MG63 (cell line): ENCODE results near the gene NPB. TPM values are rescaled to one million over a fixed set of nuclear protein-coding genes. Genes with fewer than 3 reads are reported as not detected.

Source experiments
- DNase-seq: peaks from one replicate; pipeline ENCODE4 v3.0.0-alpha.2; 2020
- H3K27me3 ChIP-seq: fragments of 250-450 bp; sonication (Bioruptor Pico); 2 replicates; pipeline ENCODE4 v1.5.1; 2020; ENCODE audit warnings: mild to moderate bottlenecking, moderate library complexity
- H3K36me3 ChIP-seq: fragments of 250-450 bp; sonication (Bioruptor Pico); 2 replicates; pipeline ENCODE4 v1.5.1; 2020; ENCODE audit warnings: mild to moderate bottlenecking, moderate library complexity
- H3K4me3 ChIP-seq: fragments of 250-450 bp; sonication (Bioruptor Pico); 2 replicates; pipeline ENCODE4 v1.5.1; 2020; ENCODE audit warnings: mild to moderate bottlenecking, moderate library complexity
- H3K9me3 ChIP-seq: fragments of 250-450 bp; sonication (Bioruptor Pico); 2 replicates; pipeline ENCODE4 v1.5.1; 2020; ENCODE audit warnings: mild to moderate bottlenecking, moderate library complexity
- total RNA-seq: library from RNA; depleted of rRNA; stranded (reverse); fragments of >200 nt; shearing (Covaris generic); gene quantifications from 2 replicates; pipeline ENCODE4 v1.2.3, GENCODE V29; 2014; ENCODE audit warnings: low replicate concordance

Gene NPB
- total RNA-seq, 1 experiment from 2014 or later, result 2.5 TPM

- H3K9me3 ChIP-seq, result no peaks in the 10 kb centered on the region
- H3K4me3 ChIP-seq, result no peak overlapping the region
- H3K27me3 ChIP-seq, result no peaks in the 10 kb centered on the region
- DNase-seq, result peak; percentile 68
- peaks cover 75% of the 10 kb centered on the region for H3K36me3 ChIP-seq
Observed at GRCh38 chr17:81867170-81867990, 34.7 kb upstream of the NPB start.

GRCh38 chr17:81867991-81868673, 33.9 kb upstream of the NPB start:
- peaks cover 72% of the 10 kb centered on the region for H3K36me3 ChIP-seq
- no peaks in the 10 kb centered on the region for H3K27me3 ChIP-seq
- H3K9me3 ChIP-seq, result no peaks in the 10 kb centered on the region
- no peak overlapping the region for H3K4me3 ChIP-seq
- DNase-seq, result peak; percentile 44

GRCh38 chr17:81868674-81869220, 33.3 kb upstream of the NPB start:
- Histone ChIP-seq H3K36me3 (peaks cover 69% of the 10 kb centered on the region), H3K27me3 (no peaks in the 10 kb centered on the region)

GRCh38 chr17:81869221-81870130, 32.6 kb upstream of the NPB start:
- peak overlapping the region; percentile 89 for H3K4me3 ChIP-seq
- no peaks in the 10 kb centered on the region for H3K9me3 ChIP-seq
- no peaks in the 10 kb centered on the region for H3K27me3 ChIP-seq
- no peak for DNase-seq
- H3K36me3 ChIP-seq, result peaks cover 62% of the 10 kb centered on the region

More at GRCh38 chr17:81868674-81869220, 33.3 kb upstream of the NPB start:
- DNase-seq, result peak; percentile 79
- Histone ChIP-seq H3K4me3 (no peak overlapping the region), H3K9me3 (no peaks in the 10 kb centered on the region)

- peak; percentile 70 for DNase-seq
- Histone ChIP-seq H3K27me3 (no peaks in the 10 kb centered on the region), H3K36me3 (peaks cover 53% of the 10 kb centered on the region), H3K4me3 (peak overlapping the region; percentile 89), H3K9me3 (no peaks in the 10 kb centered on the region)
Observed at GRCh38 chr17:81870131-81870980, 31.7 kb upstream of the NPB start.

DNA sequence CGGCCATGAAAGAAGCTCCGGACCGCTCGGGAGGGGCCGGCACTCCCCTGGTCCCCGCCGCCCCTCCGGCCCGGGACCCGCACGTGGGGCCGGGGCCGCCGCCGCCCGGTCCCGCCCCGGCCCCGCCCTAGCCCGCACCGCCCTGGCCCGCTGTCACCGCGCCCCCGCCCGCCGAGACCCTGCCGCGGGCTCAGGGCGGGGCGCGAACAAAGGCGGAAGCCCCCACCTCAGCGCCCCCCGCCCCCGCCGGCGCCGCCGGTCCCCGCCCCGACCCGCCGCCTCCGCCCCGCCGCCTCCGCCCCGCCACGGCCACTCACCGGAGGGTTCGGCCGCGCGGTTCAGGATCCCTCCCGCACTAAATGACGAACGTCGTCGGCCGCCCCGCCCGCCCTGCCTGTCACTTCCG, 31.1 kb upstream of the NPB start, which contains the start of gene ARHGDIA:
Gene ARHGDIA (minus strand): TSS at position 357 of the 406 bp plus-strand sequence. CDS start 1,407 bp downstream, outside the sequence.
- H3K36me3 ChIP-seq, result peaks cover 47% of the 10 kb centered on the region
- H3K9me3 ChIP-seq, result no peaks in the 10 kb centered on the region
- H3K4me3 ChIP-seq, result peak within 1 kb of the TSS; percentile 89
- peak; percentile 96 for DNase-seq
- no peaks in the 10 kb centered on the region for H3K27me3 ChIP-seq

DNA sequence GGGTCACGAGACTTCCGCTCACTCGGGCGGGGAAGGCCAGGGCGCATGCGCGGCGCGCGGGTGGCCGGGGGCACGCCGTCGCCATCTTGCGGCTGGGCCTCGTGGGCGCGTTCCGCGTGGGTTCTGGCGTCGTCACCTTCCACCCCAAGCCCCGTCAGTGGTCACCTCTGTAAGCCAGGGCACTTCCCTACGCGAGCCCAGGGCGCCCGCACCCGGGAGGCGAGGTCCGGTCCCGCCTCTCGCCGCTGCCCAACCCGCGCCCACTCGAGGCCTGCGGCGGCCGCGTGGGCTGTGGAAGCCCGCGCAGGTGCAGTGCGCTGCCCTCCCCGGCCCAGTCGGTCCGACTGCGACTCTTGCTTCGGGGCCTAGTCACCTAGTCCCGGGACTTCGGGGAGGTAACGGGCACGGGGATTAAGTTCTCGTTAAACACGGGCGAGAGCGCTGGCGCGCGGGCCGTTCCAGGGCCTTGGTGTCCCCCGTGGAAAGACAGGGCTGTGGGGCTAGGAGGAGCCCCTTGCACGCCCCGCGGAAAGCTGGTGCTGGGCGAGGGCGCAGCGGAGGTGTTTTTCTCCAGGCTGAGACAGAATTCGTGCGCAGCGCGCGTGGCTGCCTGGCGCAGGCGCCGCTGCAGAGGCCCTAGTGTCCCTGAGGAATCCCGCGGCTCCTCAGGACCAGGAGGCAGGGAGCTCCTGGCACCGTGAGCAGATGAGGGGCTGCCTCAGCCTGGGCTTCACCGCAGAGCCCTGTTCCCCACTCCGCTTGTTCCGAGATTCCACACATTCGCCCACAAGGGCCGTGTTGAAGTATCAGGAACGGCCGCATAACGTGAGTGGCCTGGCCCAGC, 30.4 kb upstream of the NPB start:
- Histone ChIP-seq H3K36me3 (peaks cover 48% of the 10 kb centered on the region), H3K27me3 (no peaks in the 10 kb centered on the region), H3K9me3 (no peaks in the 10 kb centered on the region), H3K4me3 (peak overlapping the region; percentile 76)
- peak; percentile 64 for DNase-seq

GRCh38 chr17:81877569-81877968, 24.5 kb upstream of the NPB start:
- no peak for DNase-seq
- Histone ChIP-seq H3K36me3 (peaks cover 62% of the 10 kb centered on the region), H3K27me3 (no peaks in the 10 kb centered on the region), H3K4me3 (no peak overlapping the region), H3K9me3 (no peaks in the 10 kb centered on the region)

GRCh38 chr17:81878294-81878693, 23.7 kb upstream of the NPB start:
- H3K27me3 ChIP-seq, result no peaks in the 10 kb centered on the region
- DNase-seq, result no peak
- no peak overlapping the region for H3K4me3 ChIP-seq
- peaks cover 59% of the 10 kb centered on the region for H3K36me3 ChIP-seq
- H3K9me3 ChIP-seq, result no peaks in the 10 kb centered on the region

DNA sequence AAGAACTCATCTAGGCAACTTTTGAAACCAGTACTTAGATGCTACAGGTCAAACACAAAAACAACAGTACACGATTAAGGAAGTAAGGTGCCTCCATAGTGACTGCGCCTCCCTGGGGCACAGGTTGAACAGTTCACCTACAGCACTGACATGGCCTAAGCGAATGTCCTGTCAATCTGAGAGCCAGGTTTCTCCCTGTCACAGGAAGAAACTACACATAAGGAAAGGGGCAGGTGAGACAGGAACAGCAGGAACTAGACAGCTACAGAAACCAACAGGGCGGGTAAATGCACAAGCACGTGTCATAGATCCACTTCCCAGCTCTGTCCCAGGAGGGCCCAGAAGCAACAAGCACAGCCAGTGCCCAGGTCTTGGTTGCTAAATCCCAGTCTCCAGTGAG, 22.9 kb upstream of the NPB start:
- no peaks in the 10 kb centered on the region for H3K9me3 ChIP-seq
- H3K27me3 ChIP-seq, result no peaks in the 10 kb centered on the region
- peaks cover 65% of the 10 kb centered on the region for H3K36me3 ChIP-seq
- no peak overlapping the region for H3K4me3 ChIP-seq
- no peak for DNase-seq

- Histone ChIP-seq H3K27me3 (no peaks in the 10 kb centered on the region), H3K9me3 (no peaks in the 10 kb centered on the region), H3K4me3 (no peak overlapping the region), H3K36me3 (peaks cover 92% of the 10 kb centered on the region)
- no peak for DNase-seq
Observed at GRCh38 chr17:81884520-81884919, 17.5 kb upstream of the NPB start.

GRCh38 chr17:81884968-81885367, 17.1 kb upstream of the NPB start:
- Histone ChIP-seq H3K27me3 (no peaks in the 10 kb centered on the region), H3K9me3 (no peaks in the 10 kb centered on the region), H3K4me3 (no peak overlapping the region), H3K36me3 (peaks cover 93% of the 10 kb centered on the region)
- DNase-seq, result no peak

DNA sequence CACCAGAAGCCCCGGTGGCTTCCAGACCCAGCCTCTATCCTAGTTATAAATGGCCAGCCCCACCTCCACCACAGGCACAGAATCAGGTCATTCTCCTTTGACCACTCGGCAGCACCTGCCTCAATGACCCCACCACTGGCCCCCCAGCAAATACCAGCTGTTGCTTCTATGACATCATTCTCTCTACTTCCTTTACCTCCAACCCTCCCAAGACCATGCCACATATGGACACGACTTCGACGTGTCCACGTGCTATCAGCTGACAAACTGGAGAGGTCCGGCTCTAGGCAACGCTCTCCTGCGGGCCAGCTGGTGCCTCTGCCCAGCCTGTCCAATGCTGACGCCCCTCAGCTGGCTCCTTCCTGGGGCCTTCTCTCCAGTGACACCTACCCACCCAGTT, 16.6 kb upstream of the NPB start:
- H3K4me3 ChIP-seq, result no peak overlapping the region
- no peaks in the 10 kb centered on the region for H3K9me3 ChIP-seq
- no peak for DNase-seq
- no peaks in the 10 kb centered on the region for H3K27me3 ChIP-seq
- peaks cover 93% of the 10 kb centered on the region for H3K36me3 ChIP-seq

- DNase-seq, result peak; percentile 80
- H3K4me3 ChIP-seq, result no peak overlapping the region
- H3K27me3 ChIP-seq, result no peaks in the 10 kb centered on the region
- peaks cover 94% of the 10 kb centered on the region for H3K36me3 ChIP-seq
- H3K9me3 ChIP-seq, result no peaks in the 10 kb centered on the region
Observed at GRCh38 chr17:81885869-81886548, 16.0 kb upstream of the NPB start.
